HCT116 (cell line): ENCODE results near the gene BTBD2. TPM values are rescaled to one million over a fixed set of nuclear protein-coding genes. Genes with fewer than 3 reads are reported as not detected.

ENCODE experiments used
- ATAC-seq: fragments of 200-7000 bp; cut with Tn5 transposase; 2 replicates; pipeline ENCODE4 v1.9.1; 2020; ENCODE audit warnings: mild to moderate bottlenecking, moderate library complexity
- BruUV-seq: library from RNA; stranded (reverse); fragments of 400-500 nt; replicated peaks from 2 replicates; lab custom pipeline; 2021; lab: Mats Ljungman, UMichigan
- CTCF ChIA-PET: fragments of 300-600 bp; sonication (Branson Sonifier 250); formaldehyde crosslinking; loops from one replicate; lab custom pipeline; 2021; ENCODE audit warnings: antibody characterized with exemption; lab: Charles Lee
- POLR2A ChIA-PET: fragments of 300-600, 350-600 bp; sonication (Branson Sonifier 250); formaldehyde crosslinking; loops from one replicate; lab custom pipeline; 2021; ENCODE audit warnings: antibody characterized with exemption; lab: Charles Lee
- RAD21 ChIA-PET, 2 experiments: fragments of 300-600 bp; sonication (Branson Sonifier 250); formaldehyde crosslinking; loops; one replicate each; lab custom pipeline; 2023; ENCODE audit warnings: low total read pairs in 2 of 2; ENCODE audit not compliant: uncharacterized antibody in 2 of 2, unreplicated experiment in 2 of 2, low non-redundant PET in 1 of 2; lab: Charles Lee
- DNase-seq: peaks from one replicate; pipeline ENCODE4 v3.0.0-alpha.2; 2010; ENCODE audit warnings: low read depth, low spot score
- H2AFZ ChIP-seq: fragments of 200-600 bp; shearing (Covaris generic), sonication (generic); 2 replicates; pipeline ENCODE4 v1.6.1; 2017; ENCODE audit warnings: low read depth, mixed run types, mixed read lengths, antibody characterized with exemption, low read length; ENCODE audit not compliant: poor library complexity, severe bottlenecking
- H3K27ac ChIP-seq: 2 replicates; pipeline ENCODE4 v1.5.1; 2012; ENCODE audit warnings: low read depth, low read length
- H3K27me3 ChIP-seq: fragments of 200-600 bp; sonication (generic); 2 replicates; pipeline ENCODE4 v1.6.1; 2016; ENCODE audit warnings: mixed run types, low read length, mixed read lengths; ENCODE audit not compliant: insufficient read depth
- H3K36me3 ChIP-seq, 2 experiments: fragments of 200-500 bp in 1 of 2; fragments of 200-600 bp in 1 of 2; sonication (Bioruptor generic) in 1 of 2; sonication (generic) in 1 of 2; 2 replicates each; pipeline versions ENCODE4 v1.5.1 to v1.6.1; 2014 to 2016; ENCODE audit warnings: low read length in 2 of 2, inconsistent platforms in 1 of 2, mixed read lengths in 1 of 2, mixed run types in 1 of 2; ENCODE audit not compliant: insufficient read depth in 2 of 2, control insufficient read depth in 1 of 2
- H3K4me1 ChIP-seq, 2 experiments: fragments of 200-600 bp in 1 of 2; sonication (generic) in 1 of 2; 2 replicates each; pipeline versions ENCODE4 v1.5.1 to v1.6.1; 2012 to 2017; ENCODE audit warnings: low read length in 2 of 2, inconsistent platforms in 1 of 2, mild to moderate bottlenecking in 1 of 2, mixed read lengths in 1 of 2, mixed run types in 1 of 2, moderate library complexity in 1 of 2; ENCODE audit not compliant: insufficient read depth in 2 of 2, control insufficient read depth in 1 of 2
- H3K4me2 ChIP-seq: fragments of 200-600 bp; sonication (generic); 2 replicates; pipeline ENCODE4 v1.6.1; 2017; ENCODE audit warnings: mixed run types, low read length, mixed read lengths
- H3K4me3 ChIP-seq, 2 experiments: fragments of 200-600 bp in 1 of 2; sonication (generic) in 1 of 2; replicated peaks in 1 of 2; 2 replicates each; pipeline ENCODE4 v1.5.1; 2011 to 2016; ENCODE audit warnings: low read length in 2 of 2, control low read depth in 1 of 2, low read depth in 1 of 2, mild to moderate bottlenecking in 1 of 2, mixed read lengths in 1 of 2, mixed run types in 1 of 2
- H3K79me2 ChIP-seq: fragments of 200-600 bp; sonication (generic); 2 replicates; pipeline ENCODE4 v1.6.1; 2017; ENCODE audit warnings: mild to moderate bottlenecking, mixed run types, low read length, moderate library complexity, mixed read lengths; ENCODE audit not compliant: insufficient read depth
- H3K9ac ChIP-seq: fragments of 200-600 bp; sonication (generic); 2 replicates; pipeline ENCODE4 v1.6.1; 2016; ENCODE audit warnings: low read length, mixed read lengths
- H3K9me2 ChIP-seq: fragments of 200-600 bp; sonication (generic), shearing (Covaris generic); 2 replicates; pipeline ENCODE4 v1.6.1; 2017; ENCODE audit warnings: mixed run types, mild to moderate bottlenecking, moderate library complexity; ENCODE audit not compliant: insufficient read depth
- H3K9me3 ChIP-seq, 2 experiments: fragments of 200-500 bp in 1 of 2; fragments of 200-600 bp in 1 of 2; sonication (Bioruptor generic) in 1 of 2; sonication (generic) in 1 of 2; 2 replicates each; pipeline ENCODE4 v1.6.1; 2014 to 2017; ENCODE audit warnings: low read length in 2 of 2, mixed read lengths in 2 of 2, inconsistent platforms in 1 of 2, low read depth in 1 of 2, mild to moderate bottlenecking in 1 of 2, mixed run types in 1 of 2, moderate library complexity in 1 of 2; ENCODE audit not compliant: control insufficient read depth in 1 of 2, insufficient read depth in 1 of 2
- H4K20me1 ChIP-seq: fragments of 200-600 bp; sonication (generic), shearing (Covaris generic); 2 replicates; pipeline ENCODE4 v1.6.1; 2017; ENCODE audit warnings: mixed run types, mild to moderate bottlenecking, moderate library complexity; ENCODE audit not compliant: insufficient read depth
- POLR2AphosphoS5 ChIP-seq: IDR thresholded peaks from 2 replicates; pipeline ENCODE4 v1.6.1; 2011; ENCODE audit warnings: mild to moderate bottlenecking, low read depth, low read length, moderate library complexity
- SRF ChIP-seq: IDR thresholded peaks from 2 replicates; pipeline ENCODE4 v1.6.1; 2012; ENCODE audit warnings: low read depth
- YY1 ChIP-seq: IDR thresholded peaks from 2 replicates; pipeline ENCODE4 v1.6.1; 2011; ENCODE audit warnings: low read length, low read depth, moderate library complexity, mild to moderate bottlenecking; ENCODE audit not compliant: insufficient replicate concordance; ENCODE audit errors: extremely low read depth
- intact Hi-C: fragments of 100-400 bp; cut with micrococcal nuclease; formaldehyde crosslinking; loops from 2 replicates; pipeline ENCODE4 v1.10.0; 2022
- total RNA-seq: library from RNA; stranded (reverse); gene quantifications from one replicate; pipeline ENCODE4 v1.2.1, GENCODE V29; 2021; ENCODE audit not compliant: unreplicated experiment
- TF ChIP-seq, protein P1 (sequence below): IDR thresholded peaks from 2 replicates; pipeline ENCODE4 v1.6.1; 2012

The BTBD2 gene
- total RNA-seq, 1 experiment from 2014 or later: 112 TPM

DNA sequence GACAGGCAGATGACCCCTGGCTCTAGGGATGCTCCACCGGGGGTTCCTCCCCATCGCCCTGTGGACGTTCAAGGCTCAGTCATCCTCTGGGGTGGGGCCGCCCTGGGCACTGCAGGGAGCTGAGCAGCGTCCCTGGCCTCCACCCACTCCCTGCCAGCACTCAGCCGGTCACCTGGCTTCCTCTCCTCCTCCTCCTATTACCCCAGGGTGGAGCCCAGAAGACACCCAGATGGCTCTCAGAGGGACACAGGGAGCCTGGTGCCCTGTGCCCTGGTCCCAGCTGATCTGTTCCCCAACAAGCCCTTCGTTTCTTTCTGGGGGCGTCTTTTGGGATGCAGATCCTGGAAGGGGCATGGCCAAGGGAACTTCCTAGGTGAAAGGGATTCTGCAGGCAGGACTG is 39.2 kb upstream of the BTBD2 start:
- intact Hi-C loops: no loop called here
- H3K4me3 ChIP-seq: peak overlapping the region; percentile 2 to 27; a peak in 2 of 4 replicates
- no peaks in the 10 kb centered on the region for H3K9me2 ChIP-seq
- DNase-seq (no peak), ATAC-seq (peak; percentile 28)
- peaks cover 10% of the 10 kb centered on the region for H3K79me2 ChIP-seq
- H3K4me1 ChIP-seq: peaks cover 70 to 89% of the 10 kb centered on the region in 2 experiments
- ChIA-PET RAD21 (no interaction called here), CTCF (interaction anchor here (0.7 to 3.0 kb wide), 3 partner anchors 15 to 35 kb away, joined by 3 to 8 read pairs (median 4); no protein-coding TSS in a partner anchor), POLR2A (interaction anchor here (0.6 to 4.2 kb wide), 5 partner anchors 8 to 535 kb away, joined by 3 to 39 read pairs (median 5); no protein-coding TSS in a partner anchor)
- H3K27ac ChIP-seq: peak overlapping the region; percentile 84
- BruUV-seq: no TSS peak
- peak overlapping the region; percentile 81 for H3K4me2 ChIP-seq
- H3K9ac ChIP-seq: peak overlapping the region; percentile 56
- TF ChIP-seq YY1 (peak; percentile 69), POLR2AphosphoS5 (peak; percentile 91), SRF (no peak)
- peak overlapping the region; percentile 7 for H2AFZ ChIP-seq
- H3K36me3 ChIP-seq: no peaks in the 10 kb centered on the region
- H3K27me3 ChIP-seq: no peaks in the 10 kb centered on the region
- H3K9me3 ChIP-seq: no peaks in the 10 kb centered on the region
- no peaks in the 10 kb centered on the region for H4K20me1 ChIP-seq

DNA sequence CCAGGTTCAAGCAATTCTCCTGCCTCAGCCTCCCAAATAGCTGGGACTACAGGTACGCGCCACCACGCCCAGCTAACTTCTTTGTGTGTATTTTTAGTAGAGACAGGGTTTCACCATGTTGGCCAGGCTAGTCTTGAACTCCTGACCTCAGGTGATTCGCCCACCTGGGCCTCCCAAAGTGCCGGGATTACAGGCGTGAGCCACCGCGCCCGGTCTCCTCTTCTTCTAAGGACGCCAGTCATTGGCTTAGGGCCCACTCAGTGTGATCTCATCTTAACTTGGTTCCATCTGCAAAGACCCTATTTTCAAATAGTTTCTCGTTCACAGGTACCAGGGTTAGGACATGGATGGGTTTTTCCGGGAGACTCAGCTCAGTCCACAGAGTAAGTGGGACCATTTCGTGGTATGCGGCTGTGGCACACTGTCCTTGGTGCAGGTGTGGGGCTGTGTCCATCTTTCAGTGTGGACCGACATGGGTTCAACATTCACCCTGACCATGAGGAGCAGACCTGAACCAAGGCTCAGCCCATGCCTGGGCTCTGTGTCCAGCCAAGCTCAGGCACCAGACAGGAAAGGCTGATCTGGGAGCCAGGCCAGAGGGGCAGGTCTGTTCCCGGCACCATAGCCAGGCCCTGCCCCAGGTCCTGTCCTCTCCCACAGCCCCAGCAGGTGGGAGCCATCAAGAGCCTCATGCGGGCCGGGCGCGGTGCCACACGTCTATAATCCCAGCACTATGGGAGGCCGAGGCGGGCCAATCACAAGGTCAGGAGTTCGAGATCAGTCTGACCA is 38.3 kb upstream of the BTBD2 start:
- peak overlapping the region; percentile 84 for H3K27ac ChIP-seq
- ATAC-seq: peak; percentile 23
- H3K79me2 ChIP-seq: peaks cover 20% of the 10 kb centered on the region
- no peak overlapping the region; a peak in 1 of 4 replicates for H3K4me3 ChIP-seq
- BruUV-seq: no TSS peak
- TF ChIP-seq, protein P1, sequence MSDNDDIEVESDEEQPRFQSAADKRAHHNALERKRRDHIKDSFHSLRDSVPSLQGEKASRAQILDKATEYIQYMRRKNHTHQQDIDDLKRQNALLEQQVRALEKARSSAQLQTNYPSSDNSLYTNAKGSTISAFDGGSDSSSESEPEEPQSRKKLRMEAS: no peak
- peak; percentile 15; the same call in 1 of the 2 replicates for TF ChIP-seq POLR2AphosphoS5
- intact Hi-C loops: no loop called here
- peak overlapping the region; percentile 50 for H3K9ac ChIP-seq
- no peaks in the 10 kb centered on the region for H3K36me3 ChIP-seq
- DNase-seq: no peak
- ChIA-PET CTCF (interaction anchor here (1.5 to 3.0 kb wide), 2 partner anchors 16 to 24 kb away, joined by 3 to 8 read pairs; no protein-coding TSS in a partner anchor), POLR2A (interaction anchor here (1.2 to 4.2 kb wide), 5 partner anchors 9 to 26 kb away, joined by 3 to 39 read pairs (median 6); no protein-coding TSS in a partner anchor), RAD21 (no interaction called here)
- H3K4me1 ChIP-seq: peaks cover 71 to 89% of the 10 kb centered on the region in 2 experiments
- H3K27me3 ChIP-seq: no peaks in the 10 kb centered on the region
- no peaks in the 10 kb centered on the region for H3K9me3 ChIP-seq
- H3K4me2 ChIP-seq: peak overlapping the region; percentile 81
- no peaks in the 10 kb centered on the region for H3K9me2 ChIP-seq
- no peaks in the 10 kb centered on the region for H4K20me1 ChIP-seq
- peak overlapping the region; percentile 61 for H2AFZ ChIP-seq
